GM04504 (cell line): ENCODE results near the gene PLPPR1.

Source experiments
- DNase-seq: peaks from one replicate; pipeline ENCODE4 v3.0.0-alpha.2; 2012; ENCODE audit warnings: low read depth

Gene PLPPR1

GRCh38 chr9:101047848-101048397 lies 19.4 kb downstream of the PLPPR1 start:
- DNase-seq: no peak

DNA sequence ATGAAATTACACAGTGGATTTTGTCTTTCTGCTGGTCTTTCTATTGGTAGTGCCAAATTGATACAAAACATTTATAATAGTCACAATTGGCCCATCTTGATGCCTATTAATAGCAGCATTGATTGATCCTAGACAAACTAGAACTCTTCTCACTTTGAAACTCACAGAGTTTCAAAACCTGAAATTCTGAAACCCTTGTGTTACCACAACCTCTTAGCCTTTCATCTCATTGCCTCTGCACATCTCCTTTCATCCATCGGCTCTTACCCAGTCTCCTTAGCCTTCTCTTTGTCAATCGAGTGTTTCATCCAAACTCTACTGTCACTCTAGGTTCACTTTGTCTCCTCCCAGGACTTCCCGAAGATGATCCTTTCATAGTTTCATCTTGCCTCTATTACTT lies 22.1 kb downstream of the PLPPR1 start:
- no peak for DNase-seq

- DNase-seq: no peak
Measured at GRCh38 chr9:101054657-101055056, 26.1 kb downstream of the PLPPR1 start.

- no peak for DNase-seq
Measured at GRCh38 chr9:101055516-101055915, 27.0 kb downstream of the PLPPR1 start.

DNA sequence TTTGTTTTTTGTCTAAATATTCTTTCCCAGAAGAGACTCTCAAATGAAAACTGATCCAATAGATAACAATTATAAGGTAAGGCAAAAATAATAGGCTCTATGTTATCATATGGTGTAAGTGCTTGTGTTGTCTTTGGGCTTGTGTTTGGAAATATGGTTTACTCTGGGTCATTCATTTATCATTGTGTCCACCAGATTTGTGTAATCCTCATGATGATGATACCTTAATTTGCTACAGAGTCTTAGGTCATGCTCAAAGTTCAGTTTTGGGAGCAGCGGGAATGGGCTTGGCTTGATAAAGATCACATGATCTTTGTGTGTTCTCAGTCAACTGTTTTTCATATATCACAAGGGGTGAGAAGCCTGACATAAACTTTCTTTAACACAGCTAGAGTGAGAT lies 34.2 kb downstream of the PLPPR1 start:
- DNase-seq: no peak

GRCh38 chr9:101063192-101063591 lies 34.7 kb downstream of the PLPPR1 start:
- no peak for DNase-seq

DNA sequence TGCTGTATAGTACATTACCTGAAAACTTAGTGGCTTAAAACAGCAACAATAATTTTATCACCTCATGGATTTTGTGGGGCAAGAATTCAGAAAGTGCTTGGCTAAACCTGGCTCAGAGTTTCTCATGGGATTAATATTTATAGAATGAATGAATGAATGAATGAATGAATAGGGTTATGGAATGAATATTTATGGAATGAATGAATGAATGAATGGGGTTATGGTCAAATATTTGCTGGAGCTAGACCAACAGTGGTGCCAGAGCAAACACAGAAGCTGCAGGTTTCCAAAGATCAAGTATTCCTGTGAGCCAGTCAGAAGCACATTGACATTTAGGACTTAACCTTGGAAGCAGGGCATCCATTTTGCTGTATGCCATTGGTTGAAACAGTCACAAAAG lies 35.7 kb downstream of the PLPPR1 start:
- no peak for DNase-seq

DNA sequence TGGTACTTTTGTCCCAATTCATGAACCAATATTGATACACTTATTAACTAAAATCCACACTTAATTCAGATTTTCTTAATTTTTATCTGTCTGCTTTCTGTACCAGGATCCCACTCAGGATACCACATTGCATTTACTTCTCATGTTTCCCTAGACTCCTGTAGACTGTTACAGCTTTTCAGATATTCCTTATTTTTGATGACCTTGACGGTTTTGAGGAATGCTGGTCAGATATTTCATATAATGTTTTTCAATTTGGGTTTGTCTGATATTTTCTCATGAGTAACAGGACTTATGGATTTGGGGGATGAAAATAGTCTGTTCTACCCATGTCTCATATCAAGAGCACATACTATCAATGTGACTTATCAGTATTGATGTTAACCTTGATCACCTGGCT lies 37.4 kb downstream of the PLPPR1 start:
- no peak for DNase-seq

DNA sequence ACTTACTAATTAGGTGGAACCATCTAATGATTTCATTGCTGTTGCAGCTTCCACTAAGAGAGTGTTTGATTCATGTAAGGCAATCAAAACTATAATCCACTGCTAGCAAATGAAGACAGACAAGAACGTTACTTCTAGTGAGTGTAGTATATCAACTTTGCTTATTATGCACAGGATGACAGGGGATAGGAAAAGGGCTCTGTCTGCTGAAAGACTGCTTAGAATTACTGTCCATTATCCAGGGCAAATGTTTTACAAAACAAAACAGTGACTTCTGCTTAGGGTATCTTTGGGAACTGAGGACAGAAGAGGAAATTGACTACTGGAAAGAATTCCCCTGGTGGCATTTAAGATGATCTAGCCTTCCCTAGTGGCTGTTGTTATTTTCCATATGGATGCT lies 40.2 kb downstream of the PLPPR1 start:
- DNase-seq: no peak

DNA sequence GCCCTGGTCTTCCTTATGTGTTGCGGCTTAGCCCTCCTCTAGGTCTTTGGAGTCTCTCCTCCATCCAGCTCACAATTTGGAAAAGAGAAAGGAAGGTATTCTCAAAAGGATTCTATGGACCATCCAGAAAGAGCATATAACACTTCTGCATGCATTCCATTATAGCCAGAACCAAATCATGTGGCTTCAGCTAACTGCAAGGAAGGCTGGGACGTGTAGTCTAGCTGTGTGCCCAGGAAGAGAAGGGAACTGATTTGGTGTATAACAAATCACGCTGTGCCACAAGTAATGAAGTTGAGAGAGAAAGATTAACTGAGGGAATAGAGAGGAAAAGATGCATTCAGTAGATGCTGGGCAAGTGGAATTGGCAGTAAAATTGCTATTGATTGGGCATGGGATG lies 43.7 kb downstream of the PLPPR1 start:
- no peak for DNase-seq

DNA sequence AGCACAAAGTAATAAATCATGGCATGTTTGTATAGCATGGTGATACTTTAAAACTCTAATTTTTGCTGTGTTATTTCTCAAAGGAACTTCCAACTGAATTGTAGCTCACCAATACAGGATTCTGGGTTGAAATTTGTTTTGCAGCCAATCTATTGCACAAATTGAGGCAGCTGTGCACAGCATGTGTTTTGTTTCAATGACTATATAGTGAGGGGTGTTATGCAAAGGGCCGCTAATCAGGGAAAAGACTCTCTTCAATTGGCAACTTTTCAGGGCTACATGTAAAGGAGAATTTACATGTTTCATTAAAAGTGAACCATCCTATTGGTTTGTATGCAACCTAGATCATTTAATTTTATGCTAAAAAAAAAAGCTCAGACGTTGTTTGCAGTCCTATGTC lies 44.6 kb downstream of the PLPPR1 start:
- DNase-seq: no peak

DNA sequence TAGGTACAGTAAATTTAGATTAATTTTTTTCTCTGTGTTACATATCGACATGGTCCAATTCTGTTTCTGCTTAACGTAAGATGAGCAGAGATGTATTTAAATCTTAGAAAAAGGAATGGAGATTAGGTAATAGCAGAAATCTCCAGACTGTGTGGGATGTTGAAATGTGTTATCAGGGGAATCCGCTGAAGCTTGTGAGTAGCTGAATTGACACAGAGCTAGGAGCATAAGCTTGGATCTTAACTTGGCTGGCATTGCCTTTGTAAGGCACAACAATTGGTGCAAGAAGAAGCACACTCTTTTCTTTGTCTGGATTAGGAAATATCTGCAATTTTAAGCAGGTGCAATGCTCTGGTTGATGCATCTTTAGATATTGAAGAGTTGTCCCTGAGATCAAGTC lies 53.1 kb downstream of the PLPPR1 start:
- DNase-seq: no peak

DNA sequence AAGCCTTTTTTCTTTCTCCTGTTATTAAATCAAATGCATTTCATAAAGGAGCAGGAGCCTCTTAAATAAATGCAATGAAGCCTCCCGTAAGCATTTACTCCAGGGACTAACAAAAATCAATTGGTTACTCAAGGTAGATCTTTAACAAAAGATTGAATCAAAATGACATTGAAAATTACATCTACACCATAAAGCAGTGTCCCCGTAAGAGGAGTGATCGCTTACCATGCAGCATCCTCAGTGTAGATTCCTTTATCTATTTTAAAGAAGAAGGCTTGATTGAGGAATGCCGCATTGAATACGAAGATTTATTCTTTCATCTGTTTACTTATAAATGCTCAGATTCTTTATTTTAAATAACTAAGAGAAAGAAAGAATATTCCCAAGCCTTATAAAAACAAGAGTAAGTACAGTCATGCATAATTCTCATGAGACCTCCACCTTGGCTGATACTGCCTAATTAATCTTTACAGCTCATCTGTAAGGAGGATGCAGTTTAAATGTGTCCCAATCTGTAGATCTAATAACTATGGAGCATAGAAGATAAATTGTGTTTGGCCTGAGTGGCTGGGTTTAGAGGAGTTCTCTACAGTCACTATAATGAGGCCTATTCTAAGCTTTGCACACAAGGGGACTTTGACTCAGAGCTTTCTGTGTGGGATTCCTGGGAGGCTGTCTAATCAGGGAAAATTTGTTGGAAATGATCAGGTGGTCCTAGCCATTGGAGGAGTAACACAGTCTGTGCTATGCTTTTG lies 55.1 kb downstream of the PLPPR1 start:
- no peak for DNase-seq

DNA sequence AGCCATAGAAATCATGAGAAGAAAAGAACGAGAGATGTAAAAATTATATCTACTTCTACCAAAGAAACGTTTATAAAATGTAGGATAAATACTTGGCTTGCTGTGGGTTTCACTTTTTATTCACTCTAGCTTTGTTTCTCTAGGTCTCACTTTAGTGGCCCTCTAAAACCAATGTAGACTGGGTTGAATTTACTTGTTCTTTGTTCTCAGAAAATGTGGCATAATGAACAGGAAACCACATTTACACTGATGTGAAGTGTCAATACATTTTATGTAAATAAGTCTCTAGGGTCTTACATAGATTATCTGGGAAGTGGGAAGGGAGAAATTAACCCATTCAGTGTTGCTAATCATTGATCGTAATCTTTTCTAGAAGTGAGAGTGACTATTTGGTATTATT lies 58.9 kb downstream of the PLPPR1 start:
- DNase-seq: no peak

DNA sequence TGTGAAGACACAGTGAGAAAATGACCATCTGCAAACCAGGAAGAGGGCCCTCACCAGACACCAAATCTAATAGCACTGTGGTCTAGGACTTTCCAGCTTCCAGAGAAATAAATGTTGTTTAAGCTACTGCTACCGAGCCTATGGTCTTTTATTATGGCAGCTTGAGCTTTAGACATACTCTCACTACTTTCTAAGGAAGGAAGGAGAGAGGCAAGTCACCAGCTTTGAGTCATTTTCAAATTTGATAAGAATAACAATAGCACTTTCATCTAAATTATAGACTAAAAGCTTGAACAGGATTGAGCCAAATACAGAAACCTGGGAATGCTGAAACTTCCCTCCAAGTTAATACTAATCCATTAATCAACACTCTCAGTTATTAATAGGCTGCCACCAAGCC lies 64.4 kb downstream of the PLPPR1 start:
- DNase-seq: no peak

GRCh38 chr9:101093620-101094019 lies 65.1 kb downstream of the PLPPR1 start:
- no peak for DNase-seq

- no peak for DNase-seq
Measured at GRCh38 chr9:101094686-101095085, 66.2 kb downstream of the PLPPR1 start.

DNA sequence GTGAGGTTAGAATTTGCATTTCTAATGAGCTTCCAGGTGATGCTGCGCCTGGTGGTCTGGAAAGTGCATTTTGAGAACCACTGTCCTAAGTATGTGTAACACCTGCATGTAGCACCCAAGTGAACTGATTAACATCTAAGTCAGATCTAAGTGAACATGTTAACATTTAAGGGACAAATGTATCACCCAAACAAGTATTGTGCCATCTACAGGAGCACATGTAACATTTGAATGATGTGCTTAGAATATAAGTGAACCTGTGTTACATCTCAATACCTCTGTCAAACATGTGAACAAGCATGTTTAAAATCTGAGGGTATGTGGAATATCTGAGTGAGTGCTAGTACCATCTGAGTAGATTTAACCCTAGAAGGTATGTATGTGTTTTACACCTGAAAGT lies 68.7 kb downstream of the PLPPR1 start:
- no peak for DNase-seq

- no peak for DNase-seq
Measured at GRCh38 chr9:101098392-101098791, 69.9 kb downstream of the PLPPR1 start.

- no peak for DNase-seq
Measured at GRCh38 chr9:101114317-101114716, 85.8 kb downstream of the PLPPR1 start.

- no peak for DNase-seq
Measured at GRCh38 chr9:101115102-101115501, 86.6 kb downstream of the PLPPR1 start.

DNA sequence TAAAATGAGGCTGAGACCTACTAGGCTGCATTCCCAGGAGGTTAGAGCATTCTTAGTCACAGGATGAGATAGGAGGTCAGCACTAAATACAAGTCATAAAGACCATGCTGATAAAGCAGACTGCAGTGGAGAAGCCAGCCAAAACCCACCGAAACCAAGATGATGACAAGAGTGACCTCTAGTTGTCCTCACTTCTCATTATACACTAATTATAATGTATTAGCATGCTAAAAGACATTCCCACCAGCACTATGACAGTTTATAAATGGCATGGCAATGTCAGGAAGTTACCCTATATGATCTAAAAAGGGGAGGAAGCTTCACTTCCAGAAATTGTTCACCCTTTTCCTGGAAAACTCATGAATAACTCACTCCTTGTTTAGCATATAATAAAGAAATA lies 88.6 kb downstream of the PLPPR1 start:
- DNase-seq: no peak

GRCh38 chr9:101119206-101119819 lies 90.8 kb downstream of the PLPPR1 start:
- peak; percentile 1 for DNase-seq
